DMS53 (cell line): ENCODE data around the gene ABCA2.
"Not testable (repeated sequence)": the region's sequence is repeated elsewhere in the genome, so short reads cannot be mapped to it uniquely, and the experiment has no call there.

Experiments
- DNase-seq: peaks from one replicate; lab custom pipeline; 2025; lab: John Stamatoyannopoulos, UW

Gene ABCA2

GRCh38 chr9:137064027-137064879 lies 36.2 kb upstream of the ABCA2 start:
- DNase-seq: peak; percentile 88

GRCh38 chr9:137063311-137064026 lies 35.4 kb upstream of the ABCA2 start:
- no peak for DNase-seq

DNA sequence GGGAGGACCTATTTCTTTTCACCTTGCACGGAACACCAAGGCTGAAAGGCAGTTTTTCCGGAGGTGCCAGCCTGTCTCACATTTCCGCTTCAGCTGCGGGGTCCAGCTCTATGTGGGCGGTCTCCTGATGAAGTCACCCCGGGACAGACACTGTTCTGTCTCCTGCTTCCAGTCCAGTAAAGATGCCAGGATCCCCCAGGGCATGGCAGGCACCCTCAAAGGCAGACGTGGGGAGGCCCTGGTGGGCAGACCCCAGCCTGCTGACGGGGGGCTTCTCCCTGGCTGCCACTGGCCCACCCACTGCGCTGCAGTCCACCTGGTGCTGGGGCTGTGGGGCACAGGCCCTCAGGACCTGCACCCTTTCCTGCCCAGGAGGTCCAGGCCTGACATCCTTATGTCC lies 34.8 kb upstream of the ABCA2 start:
- not testable (repeated sequence) for DNase-seq

DNA sequence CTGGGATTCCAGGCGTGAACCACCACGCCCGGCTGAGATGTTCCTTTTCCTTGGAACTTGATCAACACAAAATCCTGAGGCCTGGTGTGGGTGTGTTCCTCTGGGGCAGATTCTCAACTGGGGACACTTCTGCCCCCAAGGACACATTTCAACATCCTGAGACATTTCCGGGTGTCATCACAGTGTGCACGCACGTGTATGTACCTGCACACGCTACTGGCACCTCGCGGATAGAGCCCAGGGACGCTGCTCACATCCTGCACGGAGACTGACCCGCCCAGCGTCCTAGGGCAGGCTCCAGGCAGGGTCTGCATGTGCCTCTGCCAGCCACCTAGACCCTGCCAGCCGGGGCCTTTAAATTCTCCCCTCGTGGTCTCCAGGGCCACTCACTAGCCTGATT lies 34.3 kb upstream of the ABCA2 start:
- DNase-seq: no peak

GRCh38 chr9:137058521-137059234 lies 30.6 kb upstream of the ABCA2 start:
- DNase-seq: peak; percentile 38

DNA sequence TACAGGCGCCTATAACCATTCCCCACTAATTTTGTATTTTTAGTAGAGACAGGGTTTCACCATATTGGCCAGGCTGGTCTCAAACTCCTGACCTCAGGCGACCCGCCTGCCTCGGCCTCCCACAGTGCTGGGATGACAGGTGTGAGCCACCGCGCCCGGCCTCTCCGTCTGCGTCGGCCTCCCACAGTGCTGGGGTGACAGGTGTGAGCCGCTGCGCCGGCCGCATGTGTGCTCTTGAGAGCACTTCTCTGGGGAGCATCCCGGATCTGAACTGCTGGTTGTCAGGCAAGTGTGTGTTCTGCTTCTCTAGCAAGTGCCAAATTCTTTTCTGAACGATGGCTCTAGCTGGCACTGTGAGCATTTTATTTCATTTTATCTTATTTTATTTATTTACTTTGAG lies 29.5 kb upstream of the ABCA2 start:
- peak; percentile 74 for DNase-seq

- peak; percentile 68 for DNase-seq
Observed at GRCh38 chr9:137056739-137057415, 28.8 kb upstream of the ABCA2 start.

DNA sequence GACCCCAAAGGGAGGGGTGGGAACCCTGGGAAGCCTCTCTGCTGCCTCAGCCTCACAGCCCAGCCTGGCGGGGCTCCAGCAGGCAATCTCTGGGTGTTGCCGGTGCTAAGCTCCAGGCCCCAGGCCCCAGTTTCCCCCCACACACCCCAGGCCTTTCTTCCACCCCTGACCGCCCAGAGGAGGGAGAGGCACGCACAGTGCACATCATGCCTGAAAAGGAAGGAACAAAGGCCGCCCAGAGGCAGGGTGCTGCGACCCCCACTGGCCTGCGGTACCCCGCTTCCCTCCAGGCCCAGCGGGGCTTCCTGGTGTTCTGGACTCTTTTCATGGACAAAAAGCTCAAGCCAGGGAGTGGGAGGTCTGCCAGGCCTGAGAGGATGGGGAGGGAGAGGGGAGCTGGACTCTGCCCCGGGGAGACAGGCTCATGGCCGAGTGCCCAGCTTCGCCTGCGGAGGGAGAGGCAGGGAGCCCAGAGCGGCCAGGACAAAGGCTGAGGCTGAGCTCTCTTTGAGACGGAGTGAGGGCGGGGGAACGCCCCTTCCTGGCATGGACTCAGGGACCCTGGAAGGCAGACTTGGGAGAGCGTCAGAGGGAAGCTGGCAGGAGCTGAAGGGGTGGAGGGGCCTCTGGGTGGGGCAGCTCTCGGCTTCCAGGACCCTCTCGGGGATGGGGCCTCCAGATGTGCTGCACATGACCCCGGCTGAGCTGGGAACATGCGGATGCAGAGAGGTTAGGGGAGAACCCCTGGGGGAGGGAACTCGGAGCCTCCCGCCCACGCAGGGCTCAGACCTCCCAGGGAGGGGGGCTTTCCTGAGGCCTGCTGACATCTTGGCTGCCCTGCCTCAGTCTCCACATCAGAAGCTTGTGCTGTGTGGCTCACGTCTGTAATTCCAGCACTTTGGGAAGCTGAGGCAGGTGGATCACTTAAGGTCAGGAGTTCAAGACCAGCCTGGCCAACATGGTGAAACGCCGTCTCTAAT lies 27.6 kb upstream of the ABCA2 start:
- no peak for DNase-seq

GRCh38 chr9:137054932-137055384 lies 26.9 kb upstream of the ABCA2 start:
- no peak for DNase-seq

DNA sequence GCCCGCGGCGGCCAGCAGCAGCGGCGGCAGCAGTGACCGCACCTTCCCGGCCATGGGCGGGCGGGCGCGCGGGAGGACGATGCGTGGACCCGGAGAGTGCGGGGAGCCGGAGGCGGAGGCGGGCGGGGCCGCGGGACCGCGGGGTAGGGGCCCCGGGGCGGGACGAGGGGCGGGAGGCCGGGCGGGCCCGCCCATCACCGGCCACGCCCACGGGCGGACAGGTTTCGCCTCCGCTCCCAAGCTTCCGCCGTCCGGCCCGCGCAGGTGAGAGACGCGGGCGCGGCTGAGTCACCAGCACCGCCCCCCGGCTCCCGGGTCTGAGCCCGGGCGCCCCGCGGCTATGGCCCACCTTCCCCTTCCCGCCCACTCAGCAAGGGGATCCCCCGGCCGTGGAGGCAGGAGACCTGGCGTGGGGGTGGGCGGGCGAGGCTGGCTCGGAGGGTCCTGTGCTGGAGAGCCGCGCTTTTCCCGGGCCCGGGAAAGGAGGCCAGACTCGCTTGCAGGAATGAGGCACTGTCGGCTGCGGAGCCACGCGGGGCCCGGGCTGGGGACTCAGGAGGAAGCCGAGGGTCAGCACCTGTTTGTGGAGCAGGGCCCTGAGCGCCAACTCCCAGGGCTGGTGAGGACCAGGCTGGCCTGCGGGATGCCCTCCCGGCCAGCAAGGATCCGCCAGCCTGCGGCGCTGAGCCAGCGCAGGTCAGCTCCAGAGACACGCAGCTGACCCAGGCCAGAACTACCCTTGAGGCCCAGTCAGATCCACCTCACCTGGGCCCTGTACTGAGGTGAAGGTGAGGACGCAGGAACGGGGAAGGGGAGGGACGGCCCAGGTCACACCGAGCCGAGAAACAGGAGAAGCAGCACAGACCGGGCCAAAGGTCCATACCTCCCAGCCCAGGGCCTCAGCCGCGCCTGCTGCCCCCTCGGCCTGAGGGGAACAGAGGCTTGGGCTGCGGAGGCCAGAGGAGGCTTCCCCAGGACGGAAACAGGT lies 26.2 kb upstream of the ABCA2 start, which contains the start of gene ENTPD2:
TSS of gene ENTPD2 (minus strand) at position 118 of the 988 bp plus-strand sequence. CDS start at position 54, 64 bp downstream.
- DNase-seq: peak; percentile 93

GRCh38 chr9:137052998-137053943 lies 25.2 kb upstream of the ABCA2 start:
- peak; percentile 86 for DNase-seq

GRCh38 chr9:137052293-137052692 lies 24.3 kb upstream of the ABCA2 start:
- DNase-seq: no peak

- DNase-seq: no peak
Observed at GRCh38 chr9:137051145-137051724, 23.2 kb upstream of the ABCA2 start.

- peak; percentile 52 for DNase-seq
Observed at GRCh38 chr9:137050570-137050969, 22.5 kb upstream of the ABCA2 start.

DNA sequence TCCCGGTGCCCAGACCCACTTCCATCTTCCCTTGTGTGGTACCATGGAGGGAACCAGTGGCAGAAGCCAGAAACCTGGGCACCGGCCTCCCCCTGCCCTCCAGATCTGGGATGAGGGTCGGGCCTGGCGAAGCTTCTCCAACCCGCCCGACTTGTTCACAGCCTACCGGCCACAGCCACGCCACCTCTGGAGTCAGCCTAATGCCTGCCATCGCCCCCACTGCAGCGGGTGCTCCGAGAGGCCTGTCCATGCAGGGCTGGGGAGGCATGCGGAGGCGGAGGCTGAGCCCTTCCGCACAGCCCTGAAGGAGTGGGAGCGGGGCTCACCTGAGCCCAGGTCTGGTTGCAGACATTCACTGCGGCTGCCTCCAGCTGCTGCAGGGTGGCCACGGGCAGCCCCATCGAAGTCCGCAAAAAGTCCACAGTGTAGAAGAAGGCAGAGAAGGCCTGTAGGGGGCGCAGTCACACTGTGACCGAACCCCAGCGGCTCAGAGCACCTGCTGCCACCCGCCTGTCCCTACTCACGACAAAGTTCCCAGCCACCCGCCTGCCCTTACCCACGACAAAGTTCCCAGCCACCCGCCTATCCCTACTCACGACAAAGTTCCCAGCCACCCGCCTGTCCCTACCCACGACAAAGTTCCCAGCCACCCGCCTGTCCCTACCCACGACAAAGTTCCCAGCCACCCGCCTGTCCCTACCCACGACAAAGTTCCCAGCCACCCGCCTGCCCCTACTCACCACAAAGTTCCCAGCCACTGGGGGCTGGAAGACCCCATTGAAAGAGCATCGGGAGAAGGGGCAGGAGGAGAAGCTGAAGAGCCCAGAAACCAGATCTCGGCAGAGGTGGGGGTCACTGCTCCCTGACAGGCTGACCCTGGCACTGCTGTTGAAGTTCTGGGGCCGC lies 21.8 kb upstream of the ABCA2 start:
- peak; percentile 92 for DNase-seq

GRCh38 chr9:137048655-137049543 lies 20.9 kb upstream of the ABCA2 start:
- DNase-seq: peak; percentile 82
